NB4 (cell line): ENCODE results near the gene NUDT8.

Experiments
- CTCF ChIP-seq: IDR thresholded peaks from one replicate; pipeline ENCODE4 v1.5.1; 2012; ENCODE audit warnings: low read depth, low read length
- MAX ChIP-seq: IDR thresholded peaks from 2 replicates; pipeline ENCODE4 v1.6.1; 2011; ENCODE audit warnings: low read depth, low read length
- MYC ChIP-seq: IDR thresholded peaks from 2 replicates; pipeline ENCODE4 v1.6.1; 2011; ENCODE audit warnings: low read depth, low read length
- POLR2A ChIP-seq: IDR thresholded peaks from 2 replicates; pipeline ENCODE4 v1.6.1; 2011; ENCODE audit warnings: mild to moderate bottlenecking; ENCODE audit not compliant: insufficient read length; ENCODE audit errors: extremely low read depth

GRCh38 chr11:67617243-67617953, 12.3 kb downstream of the NUDT8 start:
- TF ChIP-seq POLR2A = no peak
- no peak for TF ChIP-seq CTCF
- TF ChIP-seq MAX = no peak
- TF ChIP-seq MYC = no peak
